GDM1 (cell line): ENCODE results near the gene SNAPC5.

Source experiments
- DNase-seq: peaks from one replicate; lab custom pipeline; 2025; lab: John Stamatoyannopoulos, UW

SNAPC5 gene

GRCh38 chr15:66459818-66460615 is 37.5 kb downstream of the SNAPC5 start:
- DNase-seq, result no peak

- no peak for DNase-seq
Measured at GRCh38 chr15:66456211-66456610, 41.4 kb downstream of the SNAPC5 start.

DNA sequence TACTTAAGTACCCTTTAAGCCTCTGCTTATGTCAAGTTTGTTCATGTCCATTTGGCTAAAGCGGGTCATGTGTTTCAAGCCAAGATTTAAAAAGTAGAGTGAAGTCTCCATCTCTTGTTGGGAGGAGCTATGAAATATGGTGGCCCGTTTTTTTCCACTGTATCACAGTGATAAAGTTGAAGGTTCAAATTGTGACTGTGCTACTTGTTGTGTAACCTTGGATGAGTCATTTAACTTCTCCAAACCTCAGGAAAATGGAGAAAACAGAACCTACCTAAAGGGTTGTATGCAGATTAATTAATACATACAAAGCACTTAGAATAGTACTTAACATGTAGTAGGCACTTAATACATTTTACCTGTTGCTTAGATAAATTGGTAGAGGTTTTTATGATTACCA is 43.4 kb downstream of the SNAPC5 start:
- DNase-seq, result no peak

DNA sequence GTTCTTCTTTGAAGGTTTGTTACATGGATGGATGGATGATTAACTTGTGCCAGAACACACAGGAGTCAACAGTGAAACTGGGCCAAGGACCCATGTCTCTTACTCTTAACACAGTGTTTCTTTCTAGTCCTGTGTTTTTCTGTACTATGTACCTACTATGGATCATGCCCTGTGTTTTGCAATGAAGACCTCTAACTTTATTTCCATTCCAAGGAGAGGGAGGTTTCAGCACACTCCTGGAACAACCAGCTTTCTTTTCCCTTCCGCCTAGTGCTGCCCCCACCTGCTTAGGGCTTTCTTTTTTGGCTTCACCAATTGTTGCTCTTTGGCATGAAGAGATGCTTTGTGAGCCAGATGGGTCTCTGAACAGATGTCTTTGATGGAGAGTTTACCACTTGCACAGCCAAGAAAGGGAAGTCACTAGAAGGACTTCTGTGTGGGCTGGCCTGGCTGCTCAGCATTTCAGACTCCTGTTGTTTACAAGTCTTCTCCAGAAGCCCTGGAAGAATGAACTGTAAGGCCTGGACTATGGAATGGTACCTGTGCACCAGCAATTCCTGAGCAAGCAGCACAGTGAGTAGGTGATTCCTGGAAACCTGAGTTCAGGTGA is 44.5 kb downstream of the SNAPC5 start:
- DNase-seq, result no peak

GRCh38 chr15:66452420-66452819 is 45.1 kb downstream of the SNAPC5 start:
- DNase-seq, result no peak
